Stimulated activated CD8-positive, alpha-beta memory T cell treated with anti-CD3 and anti-CD28 coated beads, Interleukin-15, amount 100 ng/mL, for 1 hour (primary cell): ENCODE results near the gene SGCD.

Experiments used
- DNase-seq: peaks from one replicate; pipeline ENCODE4 v3.0.0-alpha.2; 2020; ENCODE audit warnings: low read depth

The SGCD gene

DNA sequence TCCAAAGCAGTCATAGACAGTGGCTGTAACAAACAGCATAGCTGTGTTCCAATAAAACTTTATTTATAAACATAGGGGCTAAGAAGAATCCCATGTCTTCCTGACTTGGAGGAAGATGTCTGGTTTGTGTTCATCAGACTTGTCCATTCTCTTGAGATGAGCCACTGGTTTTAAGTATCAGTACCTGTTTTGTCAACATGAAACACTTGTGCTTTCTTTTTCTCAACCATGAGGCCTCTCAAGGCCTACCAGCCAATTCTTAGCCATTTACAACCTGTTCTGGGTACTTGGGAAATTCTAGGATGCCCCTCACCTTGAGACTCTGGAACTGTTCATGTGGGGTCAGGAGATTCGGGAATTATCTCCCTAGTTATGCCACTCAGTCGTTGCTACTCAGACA, 368.8 kb downstream of the SGCD start:
- DNase-seq: no peak

DNA sequence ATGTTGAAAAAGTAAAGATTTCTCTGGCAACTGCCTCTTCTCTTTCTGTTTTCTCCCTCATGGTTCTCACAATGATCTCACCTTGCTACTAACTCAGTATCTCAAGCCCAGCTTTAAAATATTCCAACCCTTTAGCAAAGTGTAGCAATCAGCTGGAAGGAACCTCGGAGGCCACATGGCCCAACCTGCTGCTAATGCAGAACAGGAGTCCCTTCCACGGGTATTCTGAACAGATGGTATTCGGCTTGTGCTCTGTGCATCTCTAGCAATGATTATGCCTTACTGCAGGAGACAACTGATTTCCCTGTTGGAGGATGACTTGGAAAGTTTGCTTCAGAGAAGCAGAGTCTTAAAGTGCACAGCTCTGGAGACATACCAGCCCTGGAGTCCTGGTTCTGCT, 371.4 kb downstream of the SGCD start:
- no peak for DNase-seq

- DNase-seq: no peak
These were observed 372.2 kb downstream of the SGCD start for GRCh38 chr5:156699147-156699546.

GRCh38 chr5:156704139-156704538, 377.2 kb downstream of the SGCD start:
- no peak for DNase-seq

DNA sequence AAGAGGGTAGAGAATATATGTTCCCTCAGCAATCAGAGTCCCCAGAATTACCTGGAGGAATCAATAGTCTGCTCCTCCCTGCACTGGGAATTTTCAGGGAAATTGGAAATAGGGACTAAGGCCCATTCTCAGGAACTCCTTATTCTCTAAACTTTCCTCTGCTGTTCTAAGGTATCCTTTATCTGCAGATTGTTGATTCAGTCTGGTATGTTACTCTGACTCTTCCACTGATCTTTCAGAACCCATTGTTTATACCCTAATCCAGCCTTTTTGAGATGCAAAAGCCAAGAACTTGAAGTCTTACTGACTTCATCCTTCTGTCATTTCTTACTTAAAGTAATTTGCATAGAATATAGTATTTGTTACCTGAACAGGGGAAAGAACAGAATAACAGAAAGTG, 379.7 kb downstream of the SGCD start:
- no peak for DNase-seq

GRCh38 chr5:156707750-156708149, 380.8 kb downstream of the SGCD start:
- no peak for DNase-seq

- no peak for DNase-seq
These were observed 388.3 kb downstream of the SGCD start for GRCh38 chr5:156715287-156715686.

GRCh38 chr5:156716591-156717380, 389.8 kb downstream of the SGCD start:
- no peak for DNase-seq

- DNase-seq: no peak
These were observed 392.0 kb downstream of the SGCD start for GRCh38 chr5:156718985-156719384.

DNA sequence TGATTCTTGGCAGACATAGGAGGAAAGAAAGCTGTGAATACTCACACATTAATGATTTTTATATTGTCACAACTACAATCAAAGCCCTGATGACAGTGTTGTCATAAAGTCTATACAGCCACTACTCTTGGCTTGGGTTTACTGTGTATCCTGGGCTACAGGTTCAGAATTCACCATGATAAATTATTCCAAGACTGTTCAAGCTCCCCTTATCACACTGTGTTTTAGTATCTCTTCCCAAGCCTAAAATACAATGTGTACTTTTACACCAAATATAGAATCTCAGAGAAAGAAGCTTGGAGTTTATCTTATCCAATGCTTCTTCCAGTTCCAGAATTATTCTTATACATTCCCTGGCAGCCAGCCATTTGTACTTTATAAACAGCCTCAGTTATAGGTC, 395.4 kb downstream of the SGCD start:
- no peak for DNase-seq

- DNase-seq: no peak
These were observed 408.5 kb downstream of the SGCD start for GRCh38 chr5:156735477-156735876.

GRCh38 chr5:156741516-156741915, 414.6 kb downstream of the SGCD start:
- no peak for DNase-seq

DNA sequence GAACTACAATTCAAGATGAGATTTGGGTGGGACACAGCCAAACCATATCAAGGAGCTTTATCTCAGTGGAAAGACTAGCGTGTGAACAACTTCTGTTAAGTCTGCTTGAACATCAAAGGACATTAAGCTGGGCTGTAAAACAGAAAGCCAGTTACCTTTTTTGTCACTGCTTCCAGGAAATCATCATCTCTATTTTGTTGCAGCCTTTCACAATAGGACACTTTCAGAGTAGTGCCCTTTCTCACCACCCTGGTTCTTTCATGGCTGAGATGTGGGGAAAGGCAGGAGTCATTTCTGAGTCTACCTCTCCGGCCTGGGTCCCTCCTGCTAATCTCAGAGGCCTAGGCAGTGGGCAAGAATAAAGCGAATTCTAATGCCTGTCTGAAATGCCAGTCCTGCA, 426.9 kb downstream of the SGCD start:
- DNase-seq: no peak

DNA sequence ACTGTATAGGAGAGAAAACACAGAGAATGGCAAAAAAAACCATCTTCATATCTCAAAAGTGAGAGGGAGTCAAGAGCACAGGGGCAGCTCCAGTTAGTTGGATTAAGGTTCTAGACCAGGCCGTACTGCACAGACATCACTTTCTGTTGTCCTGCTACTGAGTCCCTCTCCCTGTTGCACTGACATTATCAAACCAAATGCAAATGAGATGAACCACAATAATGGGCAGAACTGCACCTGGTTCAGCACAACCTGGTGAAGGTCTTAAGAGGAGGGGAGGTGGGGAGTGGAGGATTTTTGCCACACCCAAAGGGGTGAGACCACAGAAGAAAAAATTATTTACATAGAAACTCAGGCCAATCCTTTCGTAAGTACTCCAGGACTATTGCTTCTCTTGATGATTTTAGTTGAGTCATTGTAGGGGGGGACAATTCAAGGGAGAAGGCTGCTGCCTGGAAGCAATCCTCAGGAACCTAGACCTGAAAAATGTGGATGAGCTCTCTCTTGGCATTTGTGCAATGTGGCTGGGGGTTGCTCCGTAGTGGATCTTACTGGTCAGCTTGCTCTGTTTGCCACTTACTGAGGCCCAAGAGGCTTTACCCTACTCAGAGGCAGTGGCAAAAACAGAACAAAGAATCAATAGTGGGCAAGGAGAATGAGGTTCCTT, 428.6 kb downstream of the SGCD start:
- no peak for DNase-seq

GRCh38 chr5:156758011-156758791, 431.2 kb downstream of the SGCD start:
- no peak for DNase-seq

GRCh38 chr5:156759156-156759555, 432.2 kb downstream of the SGCD start:
- DNase-seq: no peak

- no peak for DNase-seq
These were observed 435.8 kb downstream of the SGCD start for GRCh38 chr5:156762771-156763170.

- no peak for DNase-seq
These were observed 437.4 kb downstream of the SGCD start for GRCh38 chr5:156764176-156764971.

DNA sequence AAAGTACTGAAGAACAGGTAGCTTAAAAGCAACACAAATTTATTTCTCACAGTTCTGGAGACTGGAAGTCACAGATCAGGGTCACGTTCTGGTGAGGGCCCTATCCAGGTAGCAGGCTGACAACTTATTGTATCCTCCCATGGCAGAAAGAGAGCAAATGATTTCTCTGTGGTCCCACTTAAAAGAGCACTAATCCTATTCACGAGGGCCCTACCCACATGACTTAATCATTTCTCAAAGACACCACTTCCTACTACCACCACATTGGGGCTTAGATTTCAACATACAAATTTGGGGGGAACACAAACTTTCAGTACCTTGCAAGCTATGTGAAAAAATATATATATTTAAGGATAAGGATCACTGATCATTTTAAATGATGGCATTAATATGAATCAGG, 447.3 kb downstream of the SGCD start:
- no peak for DNase-seq

DNA sequence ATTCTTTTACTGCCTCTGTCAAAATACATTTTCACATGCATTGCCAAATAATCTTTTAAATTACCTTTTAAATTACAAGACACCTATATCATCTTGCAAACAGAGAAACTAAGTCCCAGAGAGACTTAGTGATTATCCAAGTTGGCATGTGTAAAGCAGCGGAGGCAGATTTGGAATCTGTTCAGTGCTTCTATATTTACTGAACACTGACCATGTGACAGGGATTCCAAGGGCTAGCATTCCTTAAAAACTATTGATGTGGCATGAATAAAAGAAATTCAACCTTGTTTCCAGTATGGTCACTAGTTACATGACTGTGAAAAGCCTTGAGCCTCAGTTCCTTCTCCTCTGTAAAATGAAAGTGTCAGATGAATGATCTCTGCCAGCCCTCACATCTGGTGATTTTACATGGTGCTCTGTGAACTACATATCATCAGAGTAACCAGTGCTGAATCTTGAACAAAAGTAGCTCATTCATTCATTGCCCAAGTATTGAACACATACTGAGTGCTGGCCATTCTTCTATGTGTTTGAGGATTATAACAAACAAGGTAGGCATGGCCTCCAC, 451.3 kb downstream of the SGCD start:
- no peak for DNase-seq

DNA sequence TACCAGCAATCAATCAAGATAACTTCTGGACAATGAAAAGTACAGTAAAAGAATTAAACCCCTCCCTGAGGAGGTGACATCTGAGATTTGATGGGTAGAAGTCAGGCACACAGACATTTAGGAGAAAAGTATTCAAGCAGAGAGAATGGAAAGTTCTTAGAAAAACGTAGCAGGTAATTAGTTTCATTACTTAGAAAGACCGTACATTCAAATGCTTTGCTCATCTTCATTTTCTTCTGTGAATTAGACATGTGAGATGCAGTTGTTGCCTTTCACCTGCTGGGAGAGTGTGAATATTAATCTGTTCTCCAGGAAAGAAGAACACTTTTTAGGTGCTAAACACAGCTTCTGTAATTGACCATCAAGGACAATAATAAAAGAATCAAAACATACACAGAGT, 451.8 kb downstream of the SGCD start:
- no peak for DNase-seq

- DNase-seq: no peak
These were observed 452.5 kb downstream of the SGCD start for GRCh38 chr5:156779436-156779835.
